GM23338 (cell line): ENCODE measurements around the gene SVOPL.

Experiments
- CREB1 ChIP-seq: fragments of 250-450 bp; sonication (Bioruptor Pico); IDR thresholded peaks from 2 replicates; pipeline ENCODE4 v1.5.0; 2020; ENCODE audit warnings: low read depth, mild to moderate bottlenecking, moderate library complexity
- EZH2 ChIP-seq: fragments of 200-600 bp; sonication (generic); IDR thresholded peaks from one replicate; pipeline ENCODE4 v1.8.0; 2017; ENCODE audit warnings: antibody characterized with exemption, mild to moderate bottlenecking, low read depth; ENCODE audit not compliant: unreplicated experiment
- EZH2phosphoT487 ChIP-seq: fragments of 200-600 bp; sonication (generic); IDR thresholded peaks from one replicate; pipeline ENCODE4 v1.8.1; 2018; ENCODE audit warnings: antibody characterized with exemption; ENCODE audit not compliant: unreplicated experiment
- JUNB ChIP-seq: IDR thresholded peaks from one replicate; pipeline ENCODE4 v1.6.1; 2016; ENCODE audit warnings: antibody characterized with exemption; ENCODE audit not compliant: unreplicated experiment
- NANOG ChIP-seq: IDR thresholded peaks from 2 replicates; pipeline ENCODE4 v1.6.1; 2016; ENCODE audit warnings: antibody characterized with exemption, borderline replicate concordance
- POLR2AphosphoS5 ChIP-seq: IDR thresholded peaks from 2 replicates; pipeline ENCODE4 v1.6.1; 2016; ENCODE audit warnings: antibody characterized with exemption, low read depth
- STAT1 ChIP-seq: IDR thresholded peaks from one replicate; pipeline ENCODE4 v1.6.1; 2016; ENCODE audit warnings: antibody characterized with exemption; ENCODE audit not compliant: unreplicated experiment
- ZNF331 ChIP-seq: fragments of 250-450 bp; sonication (Bioruptor Pico); IDR thresholded peaks from 2 replicates; pipeline ENCODE4 v1.5.0; 2020; ENCODE audit warnings: low read depth, mild to moderate bottlenecking, moderate library complexity
- TF ChIP-seq, protein P1 (sequence below), 2 experiments: fragments of 200-600 bp in 1 of 2; sonication (generic) in 1 of 2; conservative IDR thresholded peaks; 2 replicates each; pipeline versions ENCODE4 v1.5.1 to v1.6.1; 2016 to 2017; ENCODE audit warnings: antibody characterized with exemption in 2 of 2, low read depth in 2 of 2, mild to moderate bottlenecking in 2 of 2, moderate library complexity in 1 of 2
- TF ChIP-seq, protein P2 (sequence below): IDR thresholded peaks from one replicate; pipeline ENCODE4 v1.6.1; 2018; ENCODE audit warnings: antibody characterized with exemption; ENCODE audit not compliant: unreplicated experiment

GRCh38 chr7:138645284-138645683, 55.9 kb downstream of the SVOPL start:
- TF ChIP-seq, protein P1, sequence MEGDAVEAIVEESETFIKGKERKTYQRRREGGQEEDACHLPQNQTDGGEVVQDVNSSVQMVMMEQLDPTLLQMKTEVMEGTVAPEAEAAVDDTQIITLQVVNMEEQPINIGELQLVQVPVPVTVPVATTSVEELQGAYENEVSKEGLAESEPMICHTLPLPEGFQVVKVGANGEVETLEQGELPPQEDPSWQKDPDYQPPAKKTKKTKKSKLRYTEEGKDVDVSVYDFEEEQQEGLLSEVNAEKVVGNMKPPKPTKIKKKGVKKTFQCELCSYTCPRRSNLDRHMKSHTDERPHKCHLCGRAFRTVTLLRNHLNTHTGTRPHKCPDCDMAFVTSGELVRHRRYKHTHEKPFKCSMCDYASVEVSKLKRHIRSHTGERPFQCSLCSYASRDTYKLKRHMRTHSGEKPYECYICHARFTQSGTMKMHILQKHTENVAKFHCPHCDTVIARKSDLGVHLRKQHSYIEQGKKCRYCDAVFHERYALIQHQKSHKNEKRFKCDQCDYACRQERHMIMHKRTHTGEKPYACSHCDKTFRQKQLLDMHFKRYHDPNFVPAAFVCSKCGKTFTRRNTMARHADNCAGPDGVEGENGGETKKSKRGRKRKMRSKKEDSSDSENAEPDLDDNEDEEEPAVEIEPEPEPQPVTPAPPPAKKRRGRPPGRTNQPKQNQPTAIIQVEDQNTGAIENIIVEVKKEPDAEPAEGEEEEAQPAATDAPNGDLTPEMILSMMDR (conservative IDR thresholded peaks at IDR 0.05; ENCODE audit: low read depth in 2 of 2): peak; percentile 57 to 72
- TF ChIP-seq POLR2AphosphoS5: no peak
- TF ChIP-seq EZH2: no peak
- no peak for TF ChIP-seq ZNF331 (CRISPR knock-in tag)
- TF ChIP-seq EZH2phosphoT487: no peak
- TF ChIP-seq CREB1 (CRISPR knock-in tag): no peak
- TF ChIP-seq, protein P2, sequence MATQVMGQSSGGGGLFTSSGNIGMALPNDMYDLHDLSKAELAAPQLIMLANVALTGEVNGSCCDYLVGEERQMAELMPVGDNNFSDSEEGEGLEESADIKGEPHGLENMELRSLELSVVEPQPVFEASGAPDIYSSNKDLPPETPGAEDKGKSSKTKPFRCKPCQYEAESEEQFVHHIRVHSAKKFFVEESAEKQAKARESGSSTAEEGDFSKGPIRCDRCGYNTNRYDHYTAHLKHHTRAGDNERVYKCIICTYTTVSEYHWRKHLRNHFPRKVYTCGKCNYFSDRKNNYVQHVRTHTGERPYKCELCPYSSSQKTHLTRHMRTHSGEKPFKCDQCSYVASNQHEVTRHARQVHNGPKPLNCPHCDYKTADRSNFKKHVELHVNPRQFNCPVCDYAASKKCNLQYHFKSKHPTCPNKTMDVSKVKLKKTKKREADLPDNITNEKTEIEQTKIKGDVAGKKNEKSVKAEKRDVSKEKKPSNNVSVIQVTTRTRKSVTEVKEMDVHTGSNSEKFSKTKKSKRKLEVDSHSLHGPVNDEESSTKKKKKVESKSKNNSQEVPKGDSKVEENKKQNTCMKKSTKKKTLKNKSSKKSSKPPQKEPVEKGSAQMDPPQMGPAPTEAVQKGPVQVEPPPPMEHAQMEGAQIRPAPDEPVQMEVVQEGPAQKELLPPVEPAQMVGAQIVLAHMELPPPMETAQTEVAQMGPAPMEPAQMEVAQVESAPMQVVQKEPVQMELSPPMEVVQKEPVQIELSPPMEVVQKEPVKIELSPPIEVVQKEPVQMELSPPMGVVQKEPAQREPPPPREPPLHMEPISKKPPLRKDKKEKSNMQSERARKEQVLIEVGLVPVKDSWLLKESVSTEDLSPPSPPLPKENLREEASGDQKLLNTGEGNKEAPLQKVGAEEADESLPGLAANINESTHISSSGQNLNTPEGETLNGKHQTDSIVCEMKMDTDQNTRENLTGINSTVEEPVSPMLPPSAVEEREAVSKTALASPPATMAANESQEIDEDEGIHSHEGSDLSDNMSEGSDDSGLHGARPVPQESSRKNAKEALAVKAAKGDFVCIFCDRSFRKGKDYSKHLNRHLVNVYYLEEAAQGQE: no peak
- no peak for TF ChIP-seq NANOG
- no peak for TF ChIP-seq JUNB
- TF ChIP-seq STAT1: no peak
